Type B pancreatic cell (in vitro differentiated cells): ENCODE results near the gene AMHR2. TPM values are rescaled to one million over a fixed set of nuclear protein-coding genes. Genes with fewer than 3 reads are reported as not detected.
"Not testable (repeated sequence)": the region's sequence is repeated elsewhere in the genome, so short reads cannot be mapped to it uniquely, and the experiment has no call there.

Experiments used
- DNase-seq: peaks from one replicate; pipeline ENCODE4 v3.0.0; 2021; ENCODE audit warnings: mixed read lengths; ENCODE audit not compliant: unreplicated experiment; ENCODE audit errors: extremely low spot score
- H3K27ac Mint-ChIP-seq: 2 replicates; pipeline ENCODE4 v1.8.0; 2021; ENCODE audit warnings: mild to moderate bottlenecking, mixed read lengths
- H3K27me3 Mint-ChIP-seq: 2 replicates; pipeline ENCODE4 v1.8.0; 2021; ENCODE audit warnings: mixed read lengths
- H3K36me3 Mint-ChIP-seq: 2 replicates; pipeline ENCODE4 v1.8.0; 2021; ENCODE audit warnings: mixed read lengths
- H3K4me1 Mint-ChIP-seq: one replicate; pipeline ENCODE4 v1.8.0; 2021; ENCODE audit warnings: mixed read lengths; ENCODE audit not compliant: unreplicated experiment
- H3K4me3 Mint-ChIP-seq: 2 replicates; pipeline ENCODE4 v1.8.0; 2021; ENCODE audit warnings: mild to moderate bottlenecking, mixed read lengths
- H3K9me3 Mint-ChIP-seq: 2 replicates; pipeline ENCODE4 v1.8.0; 2021; ENCODE audit warnings: mixed read lengths
- CTCF ChIP-seq: fragments of 200-600 bp; sonication (generic); conservative IDR thresholded peaks from 2 replicates; pipeline ENCODE4 v1.5.0; 2021; ENCODE audit warnings: antibody characterized with exemption, mild to moderate bottlenecking
- total RNA-seq: library from RNA; stranded (reverse); gene quantifications from 2 replicates; pipeline ENCODE4 v1.2.1, GENCODE V29; 2021; ENCODE audit warnings: low replicate concordance

Gene AMHR2
- total RNA-seq, 1 donor from 2014 or later: 1.6 TPM

GRCh38 chr12:53427905-53428594 is 4.4 kb downstream of the AMHR2 start:
- no peak for DNase-seq
- H3K4me1 Mint-ChIP-seq: peaks cover 14% of the 10 kb centered on the region
- TF ChIP-seq CTCF: no peak
- no peaks in the 10 kb centered on the region for H3K27me3 Mint-ChIP-seq
- no peak overlapping the region for H3K27ac Mint-ChIP-seq
- no peak overlapping the region for H3K4me3 Mint-ChIP-seq
- no peaks in the 10 kb centered on the region for H3K36me3 Mint-ChIP-seq
- H3K9me3 Mint-ChIP-seq: no peaks in the 10 kb centered on the region

GRCh38 chr12:53428741-53429140 is 5.1 kb downstream of the AMHR2 start:
- Mint-ChIP-seq H3K9me3 (no peaks in the 10 kb centered on the region), H3K4me1 (peaks cover 14% of the 10 kb centered on the region), H3K36me3 (no peaks in the 10 kb centered on the region), H3K27me3 (no peaks in the 10 kb centered on the region), H3K4me3 (no peak overlapping the region), H3K27ac (no peak overlapping the region)
- no peak for DNase-seq
- TF ChIP-seq CTCF: no peak

- H3K27ac Mint-ChIP-seq: no peak overlapping the region
Measured at GRCh38 chr12:53430116-53430515, 6.5 kb downstream of the AMHR2 start.

GRCh38 chr12:53431187-53431586 is 7.5 kb downstream of the AMHR2 start:
- H3K27ac Mint-ChIP-seq: no peak overlapping the region
- no peaks in the 10 kb centered on the region for H3K27me3 Mint-ChIP-seq
- H3K9me3 Mint-ChIP-seq: no peaks in the 10 kb centered on the region
- TF ChIP-seq CTCF: no peak
- no peak for DNase-seq
- H3K36me3 Mint-ChIP-seq: no peaks in the 10 kb centered on the region
- H3K4me1 Mint-ChIP-seq: peaks cover 14% of the 10 kb centered on the region
- H3K4me3 Mint-ChIP-seq: no peak overlapping the region

More at GRCh38 chr12:53430116-53430515, 6.5 kb downstream of the AMHR2 start:
- Mint-ChIP-seq H3K9me3 (no peaks in the 10 kb centered on the region), H3K36me3 (no peaks in the 10 kb centered on the region), H3K4me3 (no peak overlapping the region), H3K27me3 (no peaks in the 10 kb centered on the region), H3K4me1 (peaks cover 14% of the 10 kb centered on the region)
- DNase-seq: no peak
- TF ChIP-seq CTCF: no peak

GRCh38 chr12:53435326-53435725 is 11.7 kb downstream of the AMHR2 start:
- H3K4me3 Mint-ChIP-seq, H3K36me3 Mint-ChIP-seq, DNase-seq, H3K27ac Mint-ChIP-seq, H3K4me1 Mint-ChIP-seq, H3K27me3 Mint-ChIP-seq, H3K9me3 Mint-ChIP-seq: not testable (repeated sequence)

GRCh38 chr12:53439582-53439981 is 15.9 kb downstream of the AMHR2 start:
- Mint-ChIP-seq H3K27ac (peak overlapping the region; percentile 41), H3K4me3 (peak overlapping the region; percentile 72), H3K4me1 (peaks cover 25% of the 10 kb centered on the region)
- H3K36me3 Mint-ChIP-seq, DNase-seq, H3K9me3 Mint-ChIP-seq, H3K27me3 Mint-ChIP-seq: not testable (repeated sequence)
